ENCODE data around the gene TTC7B. TPM values are rescaled to one million over a fixed set of nuclear protein-coding genes. Genes with fewer than 3 reads are reported as not detected.

The TTC7B gene
- total and polyA plus RNA-seq, 2 experiments from 2014 or later, result 5.2 to 28.2 TPM

DNA sequence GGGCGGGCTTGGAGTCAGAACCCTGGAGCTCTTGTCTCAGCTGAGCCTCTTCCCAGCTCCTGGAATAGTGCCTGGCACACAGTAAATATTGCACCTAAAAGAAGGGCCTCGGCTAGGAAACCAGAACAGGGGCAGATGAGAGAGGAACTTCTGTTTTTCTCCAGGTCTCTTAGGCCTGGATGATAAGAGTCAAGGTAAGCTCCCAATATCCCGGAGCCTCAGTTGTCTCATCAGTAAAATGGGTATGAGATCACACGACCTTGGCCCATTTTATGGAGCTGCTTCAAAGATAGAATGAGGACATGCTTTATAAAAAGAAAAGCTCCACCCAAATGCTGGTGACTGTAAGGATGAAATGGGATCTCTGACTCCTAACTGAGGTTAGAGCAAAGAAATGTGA lies 202.2 kb downstream of the TTC7B start:
- no peak overlapping the region for H2AFZ ChIP-seq
- no peaks in the 10 kb centered on the region for H3F3A ChIP-seq (ENCODE audit: insufficient read depth)
- H3K4me2 ChIP-seq (ENCODE audit: unreplicated experiment), result no peak overlapping the region
- H3K79me2 ChIP-seq (ENCODE audit: insufficient read depth), result no peaks in the 10 kb centered on the region
- no peaks in the 10 kb centered on the region for H3K4me1 ChIP-seq (ENCODE audit: insufficient read depth)
- H3K4me3 ChIP-seq, result no peak overlapping the region
- in situ Hi-C loops (cut with MboI), result no loop called here
- no peaks in the 10 kb centered on the region for H3K9me3 ChIP-seq (ENCODE audit: low read depth)
- no peaks in the 10 kb centered on the region for H4K20me1 ChIP-seq (ENCODE audit: insufficient read depth)
- no peaks in the 10 kb centered on the region for H3K27me3 ChIP-seq (replicated peaks; ENCODE audit: insufficient read depth)
- H3K27ac ChIP-seq, result no peak overlapping the region
- no peaks in the 10 kb centered on the region for H3K36me3 ChIP-seq (ENCODE audit: low read depth)
- no peak for DNase-seq
- TF ChIP-seq EZH2 (IDR thresholded peaks at IDR 0.05; ENCODE audit: insufficient read depth, poor library complexity, severe bottlenecking) (no peak), EZH2phosphoT487 (IDR thresholded peaks at IDR 0.05; ENCODE audit: insufficient read depth, low read depth) (no peak)
- 93 to 97% methylated on average over 4 of the region's 4 CpGs for WGBS, 2 experiments (ENCODE audit: low coverage in 1 of 2, low lambda C conversion rate in 2 of 2, missing lambda C conversion rate in 2 of 2)
- H3K9me2 ChIP-seq (ENCODE audit: insufficient read depth), result no peaks in the 10 kb centered on the region
- H3K9ac ChIP-seq, result no peak overlapping the region

DNA sequence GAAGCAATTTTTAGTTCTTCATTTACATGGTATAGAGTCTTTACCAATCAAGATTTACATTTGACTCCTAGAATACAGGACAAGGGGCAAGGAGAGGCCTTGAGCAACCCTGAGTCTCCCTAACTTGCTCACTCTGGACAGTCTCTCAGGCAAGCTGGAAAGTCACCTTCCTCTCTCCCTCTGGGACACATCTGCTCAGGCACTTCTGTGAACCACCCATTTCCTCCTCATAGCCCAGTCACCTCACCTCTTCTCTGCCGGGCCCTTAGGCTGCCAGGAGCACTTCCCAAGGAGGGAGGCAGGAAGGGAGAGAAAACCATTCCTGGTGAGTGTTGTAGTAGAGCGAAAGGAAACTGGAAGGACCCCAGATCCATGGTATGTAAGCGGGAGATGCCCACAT lies 202.8 kb downstream of the TTC7B start:
- H3K27me3 ChIP-seq (replicated peaks; ENCODE audit: insufficient read depth), result no peaks in the 10 kb centered on the region
- no peaks in the 10 kb centered on the region for H3K79me2 ChIP-seq (ENCODE audit: insufficient read depth)
- no peaks in the 10 kb centered on the region for H3K4me1 ChIP-seq (ENCODE audit: insufficient read depth)
- H3K9me2 ChIP-seq (ENCODE audit: insufficient read depth), result no peaks in the 10 kb centered on the region
- no peaks in the 10 kb centered on the region for H3F3A ChIP-seq (ENCODE audit: insufficient read depth)
- H2AFZ ChIP-seq, result no peak overlapping the region
- in situ Hi-C loops (cut with MboI), result no loop called here
- H3K36me3 ChIP-seq (ENCODE audit: low read depth), result no peaks in the 10 kb centered on the region
- TF ChIP-seq EZH2 (IDR thresholded peaks at IDR 0.05; ENCODE audit: insufficient read depth, poor library complexity, severe bottlenecking), result no peak
- TF ChIP-seq EZH2phosphoT487 (IDR thresholded peaks at IDR 0.05; ENCODE audit: insufficient read depth, low read depth), result no peak
- H3K9ac ChIP-seq, result no peak overlapping the region
- no peaks in the 10 kb centered on the region for H4K20me1 ChIP-seq (ENCODE audit: insufficient read depth)
- H3K27ac ChIP-seq, result no peak overlapping the region
- WGBS, 2 experiments (ENCODE audit: low coverage in 1 of 2, low lambda C conversion rate in 2 of 2, missing lambda C conversion rate in 2 of 2), result 93 to 98% methylated on average over 3 of the region's 3 CpGs
- H3K4me3 ChIP-seq, result no peak overlapping the region
- DNase-seq, result no peak
- H3K4me2 ChIP-seq (ENCODE audit: unreplicated experiment), result no peak overlapping the region
- no peaks in the 10 kb centered on the region for H3K9me3 ChIP-seq (ENCODE audit: low read depth)

DNA sequence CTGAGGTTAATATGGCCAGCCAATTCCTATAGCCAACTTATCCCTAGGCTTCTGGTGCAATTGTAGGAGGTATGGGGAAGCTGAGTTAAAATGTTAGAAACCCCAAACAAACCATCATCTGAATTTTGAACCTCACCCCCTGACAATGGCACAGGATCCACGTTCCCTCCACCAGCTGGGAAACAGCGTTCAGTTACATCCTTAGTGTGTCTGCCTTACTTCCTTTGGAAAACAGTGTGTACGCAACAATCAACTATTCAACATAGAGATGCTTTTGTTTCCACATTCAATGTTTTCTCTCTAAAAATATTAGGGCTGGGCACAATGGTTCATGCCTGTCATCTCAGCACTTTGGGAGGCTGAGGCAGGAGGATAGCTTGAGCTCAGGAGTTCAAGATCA lies 203.4 kb downstream of the TTC7B start:
- in situ Hi-C loops (cut with MboI), result no loop called here
- TF ChIP-seq EZH2phosphoT487 (IDR thresholded peaks at IDR 0.05; ENCODE audit: insufficient read depth, low read depth) (no peak), EZH2 (IDR thresholded peaks at IDR 0.05; ENCODE audit: insufficient read depth, poor library complexity, severe bottlenecking) (no peak)
- Histone ChIP-seq H3K9me3 (ENCODE audit: low read depth) (no peaks in the 10 kb centered on the region), H3K9me2 (ENCODE audit: insufficient read depth) (no peaks in the 10 kb centered on the region), H3K4me1 (ENCODE audit: insufficient read depth) (no peaks in the 10 kb centered on the region), H3K27me3 (replicated peaks; ENCODE audit: insufficient read depth) (no peaks in the 10 kb centered on the region), H2AFZ (no peak overlapping the region), H3K4me2 (ENCODE audit: unreplicated experiment) (no peak overlapping the region), H3K4me3 (no peak overlapping the region), H4K20me1 (ENCODE audit: insufficient read depth) (no peaks in the 10 kb centered on the region), H3F3A (ENCODE audit: insufficient read depth) (no peaks in the 10 kb centered on the region), H3K27ac (no peak overlapping the region), H3K79me2 (ENCODE audit: insufficient read depth) (no peaks in the 10 kb centered on the region), H3K36me3 (ENCODE audit: low read depth) (no peaks in the 10 kb centered on the region), H3K9ac (no peak overlapping the region)
- DNase-seq, result no peak
- WGBS, 2 experiments (ENCODE audit: low coverage in 1 of 2, low lambda C conversion rate in 2 of 2, missing lambda C conversion rate in 2 of 2), result 94 to 95% methylated on average over 3 of the region's 3 CpGs

DNA sequence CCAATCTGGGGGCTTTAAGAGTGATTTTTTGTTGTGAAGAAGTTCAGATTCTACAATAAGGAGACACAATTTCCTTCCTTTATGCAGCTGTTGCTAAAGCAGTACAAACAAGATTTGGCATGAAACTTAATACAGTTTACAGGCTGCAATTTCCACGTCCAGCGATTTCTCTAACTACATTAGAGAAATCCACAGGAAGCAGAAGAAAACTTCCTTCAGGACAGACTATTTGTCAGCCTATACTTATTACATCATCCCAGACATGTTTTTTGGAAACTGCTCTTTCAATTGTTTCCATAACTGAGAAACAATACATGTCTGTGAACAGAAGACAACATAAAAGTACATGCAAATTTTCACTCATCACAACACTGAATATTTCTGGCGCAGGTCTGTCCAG lies 204.3 kb downstream of the TTC7B start:
- DNase-seq, result no peak
- Histone ChIP-seq H3K27ac (no peak overlapping the region), H3K9me3 (ENCODE audit: low read depth) (no peaks in the 10 kb centered on the region), H3K4me2 (ENCODE audit: unreplicated experiment) (no peak overlapping the region), H4K20me1 (ENCODE audit: insufficient read depth) (no peaks in the 10 kb centered on the region), H3K9me2 (ENCODE audit: insufficient read depth) (no peaks in the 10 kb centered on the region), H3K9ac (no peak overlapping the region), H3K27me3 (replicated peaks; ENCODE audit: insufficient read depth) (no peaks in the 10 kb centered on the region), H3K79me2 (ENCODE audit: insufficient read depth) (no peaks in the 10 kb centered on the region), H2AFZ (no peak overlapping the region), H3K4me3 (no peak overlapping the region), H3K4me1 (ENCODE audit: insufficient read depth) (no peaks in the 10 kb centered on the region), H3F3A (ENCODE audit: insufficient read depth) (no peaks in the 10 kb centered on the region), H3K36me3 (ENCODE audit: low read depth) (no peaks in the 10 kb centered on the region)
- 79 to 85% methylated on average over 3 of the region's 3 CpGs for WGBS, 2 experiments (ENCODE audit: low coverage in 1 of 2, low lambda C conversion rate in 2 of 2, missing lambda C conversion rate in 2 of 2)
- TF ChIP-seq EZH2 (IDR thresholded peaks at IDR 0.05; ENCODE audit: insufficient read depth, poor library complexity, severe bottlenecking) (no peak), EZH2phosphoT487 (IDR thresholded peaks at IDR 0.05; ENCODE audit: insufficient read depth, low read depth) (no peak)
- in situ Hi-C loops (cut with MboI), result no loop called here

DNA sequence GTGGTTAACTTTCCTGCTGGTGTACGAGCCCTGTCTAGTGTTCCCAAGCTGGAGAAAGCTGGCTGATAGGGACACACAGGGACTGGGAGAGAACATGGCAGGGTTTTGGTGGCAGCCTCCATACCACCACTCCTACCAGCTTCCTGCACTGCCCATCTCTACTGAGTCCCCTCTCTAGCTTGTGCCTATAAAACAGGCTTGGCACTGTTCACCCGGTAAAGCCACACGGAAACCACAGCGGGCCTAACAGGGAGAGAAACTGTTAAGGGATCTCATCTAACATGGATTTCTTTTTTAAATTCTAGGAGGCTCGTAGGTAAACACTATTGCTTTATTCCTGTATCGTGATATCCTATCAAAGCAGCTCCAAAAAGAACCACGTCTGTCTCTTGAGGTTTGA lies 204.7 kb downstream of the TTC7B start:
- no peak for TF ChIP-seq EZH2phosphoT487 (IDR thresholded peaks at IDR 0.05; ENCODE audit: insufficient read depth, low read depth)
- in situ Hi-C loops (cut with MboI), result no loop called here
- no peak overlapping the region for H3K27ac ChIP-seq
- no peak for DNase-seq
- H3K79me2 ChIP-seq (ENCODE audit: insufficient read depth), result no peaks in the 10 kb centered on the region
- no peaks in the 10 kb centered on the region for H3K4me1 ChIP-seq (ENCODE audit: insufficient read depth)
- no peaks in the 10 kb centered on the region for H4K20me1 ChIP-seq (ENCODE audit: insufficient read depth)
- H3K27me3 ChIP-seq (replicated peaks; ENCODE audit: insufficient read depth), result no peaks in the 10 kb centered on the region
- no peak overlapping the region for H3K4me3 ChIP-seq
- WGBS, 2 experiments (ENCODE audit: low coverage in 1 of 2, low lambda C conversion rate in 2 of 2, missing lambda C conversion rate in 2 of 2), result 85 to 91% methylated on average over 7 of the region's 7 CpGs
- no peaks in the 10 kb centered on the region for H3F3A ChIP-seq (ENCODE audit: insufficient read depth)
- H3K9me3 ChIP-seq (ENCODE audit: low read depth), result no peaks in the 10 kb centered on the region
- no peak overlapping the region for H3K4me2 ChIP-seq (ENCODE audit: unreplicated experiment)
- H2AFZ ChIP-seq, result no peak overlapping the region
- H3K9me2 ChIP-seq (ENCODE audit: insufficient read depth), result no peaks in the 10 kb centered on the region
- no peak overlapping the region for H3K9ac ChIP-seq
- H3K36me3 ChIP-seq (ENCODE audit: low read depth), result no peaks in the 10 kb centered on the region
